HG02763 (cell line): ENCODE results near the gene ARSG.
"Not testable (repeated sequence)": the region's sequence is repeated elsewhere in the genome, so short reads cannot be mapped to it uniquely, and the experiment has no call there.

Experiments
- ATAC-seq: cut with Tn5 transposase; IDR thresholded peaks from one replicate; pipeline ENCODE4 v1.9.1; 2021; ENCODE audit warnings: mild to moderate bottlenecking, moderate library complexity; ENCODE audit not compliant: unreplicated experiment

ARSG gene

DNA sequence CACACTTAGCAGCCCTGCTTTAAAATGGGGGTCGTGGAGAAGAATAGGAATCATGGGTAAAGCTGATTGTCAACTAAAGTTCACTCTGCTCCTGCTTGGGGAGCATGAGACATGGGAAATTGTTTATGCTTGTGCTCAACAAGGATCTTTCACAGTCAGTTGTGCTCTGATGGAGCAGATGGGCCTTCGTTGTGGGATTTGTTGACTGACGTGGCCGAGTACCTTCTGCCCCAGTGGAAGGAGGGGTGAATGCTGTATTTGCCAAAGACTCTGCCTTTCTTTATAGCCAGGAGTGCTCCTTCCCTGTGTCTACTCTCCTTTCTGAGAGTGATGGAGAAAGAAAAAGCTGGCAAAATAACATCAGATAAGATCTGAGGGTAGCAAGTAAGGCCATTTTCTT, 11.4 kb downstream of the ARSG start:
- no peak for ATAC-seq

DNA sequence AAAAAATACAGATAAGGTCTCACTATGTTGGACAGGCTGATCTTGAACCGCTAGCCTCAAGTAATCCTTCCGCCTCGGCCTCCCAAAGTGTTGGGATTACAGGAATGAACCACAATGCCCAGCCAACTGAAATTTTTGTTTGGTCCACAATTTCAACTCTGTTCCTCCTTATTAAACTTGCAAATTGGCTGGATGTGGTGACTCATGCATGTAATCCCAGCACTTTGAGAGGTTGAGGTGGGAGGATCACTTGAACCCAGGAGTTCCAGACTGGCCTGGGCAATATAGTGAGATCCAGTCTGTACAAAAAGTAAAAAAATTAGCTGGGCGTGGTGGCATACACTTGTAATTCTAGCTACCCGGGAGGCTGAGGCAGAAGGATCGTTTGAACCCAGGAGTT, 13.4 kb downstream of the ARSG start:
- ATAC-seq, result no peak

DNA sequence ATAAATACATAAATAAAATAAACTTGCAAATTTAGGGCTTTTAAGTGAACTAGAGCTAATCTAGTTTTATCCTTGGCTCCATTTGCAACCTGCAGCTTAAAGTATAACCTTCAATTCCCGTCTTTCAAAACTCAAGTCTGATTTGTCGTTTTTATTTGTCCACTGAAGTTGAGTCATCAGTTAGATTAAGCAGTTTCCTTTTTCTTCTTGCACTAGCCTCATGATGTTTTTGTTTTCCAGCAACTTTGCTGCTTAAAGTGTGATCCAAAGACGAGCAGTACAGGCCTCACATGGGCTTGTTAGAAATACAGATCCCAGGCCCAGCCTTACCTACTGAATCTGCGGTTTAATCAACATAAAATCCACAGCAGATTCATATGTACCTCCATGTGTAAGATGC, 13.8 kb downstream of the ARSG start:
- no peak for ATAC-seq

DNA sequence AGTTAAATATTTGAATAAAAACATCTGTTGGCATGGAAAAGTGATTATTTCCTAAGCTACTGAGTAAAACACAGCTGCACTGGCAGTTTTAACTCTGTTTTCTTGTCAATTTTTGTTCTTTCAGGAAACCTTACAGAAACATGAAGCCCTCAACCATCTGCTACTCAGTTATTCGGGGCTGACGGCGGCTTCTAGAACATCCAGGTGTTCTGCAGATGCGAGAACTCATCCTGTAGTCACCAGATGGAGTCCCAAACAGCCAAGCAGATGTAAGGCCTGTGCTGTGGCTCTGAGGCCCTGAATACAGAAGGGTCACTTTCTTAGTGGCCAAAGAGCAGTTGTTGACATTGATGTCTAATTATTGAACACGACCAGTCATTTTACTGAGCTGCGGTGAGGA, 15.5 kb downstream of the ARSG start:
- ATAC-seq, result no peak

DNA sequence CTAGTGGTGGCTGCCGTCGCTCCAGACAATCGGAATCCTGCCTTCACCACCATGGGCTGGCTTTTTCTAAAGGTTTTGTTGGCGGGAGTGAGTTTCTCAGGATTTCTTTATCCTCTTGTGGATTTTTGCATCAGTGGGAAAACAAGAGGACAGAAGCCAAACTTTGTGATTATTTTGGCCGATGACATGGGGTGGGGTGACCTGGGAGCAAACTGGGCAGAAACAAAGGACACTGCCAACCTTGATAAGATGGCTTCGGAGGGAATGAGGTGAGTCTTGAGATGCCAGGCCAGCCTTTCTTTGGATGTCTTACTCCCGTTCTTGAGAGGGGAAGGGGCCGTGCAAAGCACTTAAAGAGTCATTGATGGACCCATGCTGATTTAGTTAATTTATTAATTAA, 16.1 kb downstream of the ARSG start:
- ATAC-seq, result no peak

DNA sequence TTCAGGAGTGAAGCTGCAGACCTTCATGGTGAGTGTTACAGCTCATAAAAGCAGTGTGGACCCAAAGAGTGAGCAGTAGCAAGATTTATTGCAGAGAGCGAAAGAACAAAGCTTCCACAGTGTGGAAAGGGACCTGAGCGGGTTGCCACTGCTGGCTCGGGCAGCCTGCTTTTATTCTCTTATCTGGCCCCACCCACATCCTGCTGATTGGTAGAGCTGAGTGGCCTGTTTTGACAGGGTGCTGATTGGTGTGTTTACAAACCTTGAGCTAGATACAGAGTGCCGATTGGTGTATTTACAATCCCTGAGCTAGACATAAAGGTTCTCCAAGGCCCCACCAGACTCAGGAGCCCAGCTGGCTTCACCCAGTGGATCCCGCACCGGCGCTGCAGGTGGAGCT, 17.2 kb downstream of the ARSG start:
- not testable (repeated sequence) for ATAC-seq

DNA sequence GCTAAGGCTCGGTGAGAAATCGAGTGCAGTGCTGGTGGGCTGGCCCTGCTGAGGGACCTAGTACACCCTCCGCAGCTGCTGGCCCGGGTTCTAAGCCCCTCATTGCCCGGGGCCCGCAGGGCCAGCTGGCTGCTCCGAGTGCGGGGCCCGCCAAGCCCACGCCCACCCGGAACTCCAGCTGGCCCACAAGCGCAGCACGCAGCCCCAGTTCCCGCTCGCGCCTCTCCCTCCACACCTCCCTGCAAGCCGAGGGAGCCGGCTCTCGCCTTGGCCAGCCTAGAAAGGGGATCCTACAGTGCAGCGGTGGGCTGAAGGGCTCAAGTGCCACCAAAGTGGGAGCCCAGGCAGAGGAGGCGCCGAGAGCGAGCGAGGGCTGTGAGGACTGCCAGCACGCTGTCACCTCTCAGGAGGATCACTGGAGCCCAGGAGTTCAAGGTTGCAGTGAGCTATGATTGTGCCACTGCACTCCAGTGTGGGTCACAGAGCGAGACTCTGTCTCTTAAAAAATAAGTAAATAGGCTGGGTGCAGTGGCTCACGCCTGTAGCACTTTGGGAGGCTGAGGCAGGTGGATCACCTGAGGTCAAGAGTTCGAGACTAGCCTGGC, 17.9 kb downstream of the ARSG start:
- ATAC-seq, result not testable (repeated sequence)

DNA sequence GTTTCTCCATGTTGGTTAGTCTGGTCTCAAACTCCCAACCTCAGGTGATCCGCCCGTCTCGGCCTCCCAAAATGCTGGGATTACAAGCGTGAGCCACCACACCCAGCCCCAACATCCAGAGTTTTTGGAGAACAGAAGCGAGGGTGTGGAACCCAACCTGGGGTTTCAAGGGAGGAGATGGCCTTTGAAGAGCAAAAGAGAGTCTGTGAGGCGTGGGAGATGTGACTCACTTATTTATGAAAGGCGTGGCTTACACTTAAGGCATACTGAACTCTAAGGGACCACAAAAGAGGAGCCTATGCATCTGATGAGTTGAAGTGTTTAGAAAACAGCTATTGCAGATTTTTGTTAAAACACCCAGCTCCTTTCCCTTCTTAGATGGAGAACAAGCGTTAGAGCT, 18.9 kb downstream of the ARSG start:
- ATAC-seq, result no peak

DNA sequence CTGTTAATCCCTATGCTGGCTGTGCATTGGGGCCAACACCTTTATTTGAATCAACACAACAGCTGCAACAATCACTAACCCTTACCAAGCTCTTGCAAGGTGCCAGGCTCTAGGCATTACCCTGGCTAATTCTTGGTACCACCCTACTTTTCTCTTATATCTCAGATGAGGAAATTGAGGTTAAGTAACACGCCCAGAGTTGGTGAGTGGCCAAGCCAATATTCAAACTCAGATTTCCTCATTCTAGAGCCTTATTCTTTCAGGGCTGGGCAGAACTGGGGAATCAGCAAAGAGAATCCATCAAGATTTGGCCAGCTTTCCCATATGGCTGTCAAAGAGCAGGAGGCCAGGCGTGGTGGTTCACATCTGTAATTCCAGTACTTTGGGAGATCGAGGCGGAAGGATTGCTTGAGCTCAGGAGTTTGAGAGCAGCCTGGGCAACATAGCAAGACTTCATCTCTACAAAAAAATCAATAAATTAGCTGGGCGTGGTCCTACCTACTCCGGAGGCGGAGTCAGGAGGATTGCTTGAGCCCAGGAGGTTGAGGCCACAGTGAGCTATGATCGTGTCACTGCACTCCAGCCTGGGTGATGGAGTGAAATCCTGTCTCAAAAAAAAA, 23.7 kb downstream of the ARSG start:
- no peak for ATAC-seq

DNA sequence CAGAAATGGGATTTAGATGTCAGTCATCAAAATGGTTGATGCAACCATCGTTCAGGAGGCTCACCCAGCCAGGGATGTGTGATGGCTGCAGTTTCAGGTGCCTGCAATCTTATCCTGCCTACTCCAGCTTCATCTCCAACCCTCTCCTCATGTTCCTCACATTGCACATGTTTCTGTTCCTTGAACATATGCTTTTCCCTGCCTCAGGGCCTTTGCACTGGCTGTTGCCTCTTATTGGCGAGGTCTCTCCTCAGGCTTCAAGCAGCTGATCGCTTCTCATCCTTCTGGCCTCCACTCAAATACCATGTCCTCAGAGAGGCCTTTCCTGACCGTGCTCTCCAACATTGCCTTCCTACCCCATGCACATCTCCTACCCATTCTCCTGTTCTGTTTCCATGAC, 24.6 kb downstream of the ARSG start:
- no peak for ATAC-seq

DNA sequence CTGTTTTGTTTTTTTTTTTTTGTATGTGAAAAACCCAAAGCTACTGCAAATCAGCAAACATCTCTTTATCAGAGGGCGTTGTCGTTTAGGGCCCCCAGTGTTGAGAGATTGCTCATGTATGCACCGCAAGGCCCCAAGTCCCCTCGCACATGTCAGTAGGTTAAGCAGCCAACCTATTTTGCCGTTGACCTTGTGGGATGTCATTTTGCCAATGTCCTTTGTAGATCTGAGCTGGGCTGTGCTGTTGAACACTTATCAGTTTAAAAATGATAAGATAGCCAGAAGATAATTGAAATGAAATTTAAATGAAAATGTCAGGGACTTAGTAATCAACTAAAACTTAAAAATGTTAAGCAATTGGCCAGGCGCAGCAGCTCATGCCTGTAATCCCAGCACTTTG, 26.2 kb downstream of the ARSG start:
- no peak for ATAC-seq

DNA sequence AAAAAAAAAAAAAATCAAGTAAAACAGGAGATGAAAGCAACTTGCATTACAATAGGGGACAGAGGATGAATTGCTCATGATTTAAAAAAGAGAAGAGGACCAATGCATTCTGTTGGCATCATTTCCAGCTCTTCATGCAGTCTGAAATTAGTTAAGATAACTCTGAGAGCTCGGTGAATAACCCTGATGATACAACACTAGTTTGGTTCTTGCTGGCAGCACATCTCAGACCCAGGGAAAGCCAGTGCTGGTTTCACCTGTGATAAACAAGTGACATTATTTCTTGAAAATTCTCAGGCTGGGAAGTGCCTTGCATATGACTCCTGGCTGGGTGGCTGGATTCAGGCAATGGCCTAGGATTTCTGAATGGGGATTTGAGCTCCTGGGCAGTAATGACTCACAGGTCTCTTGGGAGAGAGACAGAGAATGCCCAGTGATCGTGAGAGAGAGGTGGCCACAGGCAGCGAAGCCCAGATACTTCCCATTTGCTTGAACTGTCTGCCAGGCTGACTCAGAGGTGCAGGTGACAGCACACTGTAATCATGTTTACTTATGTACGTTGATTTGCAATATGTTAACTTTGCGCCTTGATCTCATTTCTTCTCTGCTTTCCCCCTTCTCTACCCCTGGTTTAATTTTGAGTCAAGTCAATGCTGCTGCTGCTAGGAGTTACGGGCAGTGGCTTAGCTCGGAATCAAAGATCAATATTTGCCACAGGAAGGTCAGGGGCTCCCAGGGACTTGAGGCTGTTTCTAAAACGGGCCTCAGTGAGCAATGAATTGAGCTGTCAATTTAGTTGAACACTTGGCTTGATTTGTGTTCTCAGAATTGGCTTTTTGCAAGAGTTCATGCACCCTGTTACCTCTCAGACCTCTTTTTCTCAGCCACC, 27.1 kb downstream of the ARSG start:
- ATAC-seq, result no peak

DNA sequence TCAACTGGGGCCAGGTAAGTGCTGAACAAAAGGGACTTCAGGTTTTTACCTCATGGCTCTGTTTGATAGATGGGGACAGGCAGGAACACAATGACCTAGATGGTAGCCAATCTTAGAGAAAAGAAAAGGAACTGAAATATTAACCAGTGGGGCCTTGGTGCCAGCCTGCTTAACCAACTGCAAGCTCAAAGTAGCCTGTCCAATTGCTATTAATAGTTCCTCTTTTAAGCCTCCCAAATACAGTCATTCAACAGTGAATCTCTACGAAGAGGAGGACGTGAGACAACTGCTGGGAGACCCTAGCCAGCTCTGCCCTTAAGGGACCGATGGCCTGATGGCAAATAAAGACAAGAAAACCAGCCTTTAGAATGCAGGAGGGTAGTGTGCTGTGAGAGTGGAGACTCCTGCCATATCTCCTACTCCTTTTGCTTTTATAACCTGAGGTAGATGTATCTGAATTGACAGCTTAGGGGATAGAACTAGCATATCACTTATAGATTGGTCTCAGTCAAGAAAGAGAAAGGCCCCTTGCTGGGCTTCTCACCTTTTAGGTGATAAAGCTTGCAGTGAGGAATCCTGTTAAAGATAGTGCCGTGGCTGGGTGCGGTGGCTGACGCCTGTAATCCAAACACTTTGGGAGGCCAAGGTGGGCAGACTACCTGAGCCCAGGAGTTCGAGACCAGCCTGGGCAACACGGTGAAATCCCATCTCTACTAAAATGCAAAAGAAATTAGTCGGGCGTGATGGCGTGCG, 28.3 kb downstream of the ARSG start:
- no peak for ATAC-seq

DNA sequence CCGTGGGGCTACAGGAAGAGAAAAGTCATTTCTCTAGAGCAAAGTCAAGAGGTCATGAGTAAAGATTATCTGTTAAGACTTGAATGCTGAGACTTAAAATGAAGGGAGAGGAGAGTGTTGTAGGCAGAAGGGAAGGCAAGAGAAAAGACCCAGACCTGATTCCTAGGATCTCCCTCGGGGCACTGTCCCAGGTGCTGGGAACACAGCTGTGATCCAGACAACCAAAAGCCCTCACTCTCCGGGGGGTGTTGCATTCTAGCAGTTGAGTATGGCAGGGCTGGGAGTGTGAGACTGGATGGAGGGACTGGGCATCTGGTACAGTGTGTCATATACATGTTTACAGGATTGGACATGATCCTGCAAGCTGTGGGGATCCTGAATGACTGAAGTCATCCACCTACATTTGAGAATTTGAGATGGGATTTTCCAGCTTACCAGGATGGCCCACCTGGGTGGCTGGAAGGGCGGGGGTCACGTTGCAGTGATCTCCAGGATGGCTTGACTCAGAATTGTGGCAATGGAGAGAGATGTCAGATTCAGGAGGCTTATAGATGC, 29.1 kb downstream of the ARSG start:
- no peak for ATAC-seq

DNA sequence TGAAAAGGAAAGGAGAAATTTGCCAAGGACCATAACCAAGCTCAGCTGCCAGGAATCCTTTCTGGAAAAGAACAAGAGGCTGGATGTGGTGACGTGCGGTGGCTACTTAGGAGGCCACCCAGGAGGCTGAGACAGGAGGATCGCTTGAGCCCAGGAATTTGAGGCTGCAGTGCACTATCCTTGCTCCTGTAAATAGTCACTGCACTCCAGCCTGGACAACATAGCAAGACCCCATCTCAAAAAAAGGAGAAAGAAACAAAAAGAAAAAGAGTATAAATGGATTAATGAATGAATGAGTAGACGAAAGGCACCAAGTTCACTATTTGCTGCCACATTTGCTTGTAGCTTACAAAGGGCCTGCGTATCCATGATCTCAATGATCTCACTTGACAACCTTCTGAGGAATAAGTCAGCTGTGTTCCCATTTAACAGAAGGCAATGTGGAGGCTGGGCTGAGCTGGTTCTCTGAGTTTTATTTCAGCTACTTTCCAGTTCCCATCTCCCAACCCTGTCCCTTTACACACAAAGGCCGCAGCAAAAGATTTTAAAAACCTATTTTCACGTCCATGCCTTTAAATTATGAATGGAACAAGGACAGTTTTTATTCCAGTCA, 29.8 kb downstream of the ARSG start:
- ATAC-seq, result no peak

DNA sequence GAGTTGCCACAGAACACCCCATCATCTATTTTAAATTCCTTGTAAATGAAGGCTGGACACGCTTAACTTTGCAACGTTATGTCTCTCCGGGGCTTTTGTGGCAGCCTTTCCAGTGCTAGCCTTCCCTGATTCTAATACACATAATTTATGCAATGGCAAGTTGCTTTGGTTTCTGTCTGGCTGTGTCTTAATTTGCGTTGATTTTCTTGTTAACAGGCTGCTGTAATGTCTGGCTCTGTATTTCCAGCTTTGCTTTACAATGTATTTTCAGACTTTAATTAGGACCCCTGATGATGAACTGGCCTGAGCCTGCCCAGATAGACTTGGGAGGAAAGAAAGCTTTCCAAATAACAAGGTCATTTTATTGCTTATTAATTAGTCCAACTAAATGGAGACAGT, 30.3 kb downstream of the ARSG start:
- no peak for ATAC-seq

DNA sequence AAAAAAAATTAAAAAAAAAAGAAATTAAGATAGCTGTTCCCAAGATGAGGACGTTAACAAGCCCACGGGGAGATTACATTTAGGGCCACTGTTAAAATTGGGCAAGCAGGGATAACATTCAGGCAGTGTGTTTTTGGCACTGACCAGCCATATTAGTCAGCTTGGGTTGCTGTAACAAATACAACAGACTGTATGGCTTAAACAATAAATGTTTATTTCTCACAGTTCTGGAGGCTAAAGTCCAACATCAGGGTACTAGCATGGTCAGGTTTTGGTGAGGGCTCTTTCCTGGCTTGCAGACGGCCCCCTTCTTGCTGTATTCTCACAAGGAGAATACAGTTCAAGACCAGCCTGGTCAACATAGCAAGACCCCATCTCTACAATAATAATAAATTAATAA, 31.3 kb downstream of the ARSG start:
- ATAC-seq, result no peak

DNA sequence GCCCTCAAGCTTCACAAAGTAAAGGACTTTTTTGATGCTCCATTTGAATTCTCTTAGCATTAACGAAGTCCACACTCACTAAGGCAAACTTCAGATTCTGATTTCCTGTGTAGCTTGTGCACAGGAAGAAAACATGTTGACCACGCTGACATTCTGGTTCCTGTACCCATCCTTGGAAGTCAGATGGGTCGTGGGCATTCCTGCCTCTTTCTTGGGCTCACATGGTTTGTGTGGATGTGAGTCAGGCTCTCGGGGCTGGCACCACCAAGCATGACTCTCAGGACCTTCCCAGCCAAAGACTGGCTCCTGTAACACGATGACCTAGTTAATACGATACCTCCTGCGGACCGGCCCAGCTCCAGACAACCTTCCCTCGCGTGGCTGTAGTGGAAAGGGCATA, 32.8 kb downstream of the ARSG start:
- ATAC-seq, result no peak

DNA sequence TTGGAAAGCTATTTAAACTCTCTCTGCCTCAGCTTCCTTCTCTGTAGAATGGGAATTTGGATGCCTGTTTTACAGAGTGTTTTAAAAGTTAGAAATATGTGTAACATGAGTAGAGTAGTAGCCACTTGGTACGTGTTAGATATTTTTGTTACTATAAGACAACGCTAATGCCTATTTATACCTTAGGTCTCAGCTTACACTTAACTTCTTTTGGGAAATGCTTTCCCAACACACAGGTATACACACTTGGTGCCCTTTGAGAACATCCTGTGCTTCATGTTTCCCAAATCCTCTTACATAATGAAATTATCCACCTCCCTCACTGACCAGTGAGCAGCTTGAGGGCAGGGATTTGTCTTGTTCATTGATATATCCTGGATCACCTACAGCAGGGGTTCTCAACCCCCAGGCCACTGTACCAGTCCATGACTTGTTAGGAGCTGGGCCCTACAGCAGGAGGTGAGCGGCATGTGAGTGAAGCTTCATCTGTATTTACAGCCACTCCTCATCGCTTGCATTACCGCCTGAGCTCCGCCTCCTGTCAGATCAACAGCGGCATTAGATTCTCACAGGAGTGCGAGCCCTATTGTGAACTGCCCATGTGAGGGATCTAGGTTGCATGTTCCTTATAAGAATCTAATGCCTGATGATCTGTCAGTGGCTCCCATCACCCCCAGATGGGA, 33.5 kb downstream of the ARSG start:
- ATAC-seq, result no peak

DNA sequence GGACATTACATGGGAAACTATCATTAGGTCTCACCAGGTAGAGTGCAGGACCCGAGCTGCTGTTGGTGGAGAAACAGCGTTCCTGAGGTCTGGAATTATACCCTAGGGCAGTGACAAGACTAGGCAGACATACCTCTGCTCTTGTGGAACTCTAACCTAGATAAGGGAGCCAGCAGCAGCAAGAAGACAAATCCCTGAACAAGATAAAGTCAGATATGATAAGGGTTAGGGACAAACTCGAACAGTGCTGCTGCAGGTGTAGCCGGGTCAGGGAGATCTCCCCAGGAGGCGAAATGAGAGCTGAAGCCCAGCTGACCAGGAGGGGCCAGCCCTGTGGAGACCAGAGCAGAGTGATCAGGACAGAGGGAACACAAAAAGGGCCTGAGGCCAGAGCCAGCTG, 34.7 kb downstream of the ARSG start:
- no peak for ATAC-seq
